HepG2 (cell line): ENCODE data around the gene TAS1R1. TPM values are rescaled to one million over a fixed set of nuclear protein-coding genes. Genes with fewer than 3 reads are reported as not detected.
A peak's percentile ranks its signal among the peaks of the same experiment; 100 is the strongest.

ENCODE experiments used
- AHR ChIP-seq: IDR thresholded peaks from 2 replicates; pipeline ENCODE4 v1.6.1; 2018; ENCODE audit warnings: missing genetic modification reagents, missing compliant biosample characterization
- GABPB1 ChIP-seq: IDR thresholded peaks from 2 replicates; pipeline ENCODE4 v1.6.1; 2016; ENCODE audit warnings: mild to moderate bottlenecking, missing genetic modification reagents, moderate library complexity, missing compliant biosample characterization
- GZF1 ChIP-seq: sonication (generic); formaldehyde crosslinking; IDR thresholded peaks from 2 replicates; pipeline ENCODE4 v1.5.1; 2020; ENCODE audit warnings: mild to moderate bottlenecking, missing genetic modification reagents
- HINFP ChIP-seq: sonication (generic); formaldehyde crosslinking; IDR thresholded peaks from 2 replicates; pipeline ENCODE4 v1.4.0; 2020; ENCODE audit warnings: low read depth, mild to moderate bottlenecking, missing genetic modification reagents
- HNF4G ChIP-seq, 2 experiments: sonication (generic) in 1 of 2; formaldehyde crosslinking in 1 of 2; IDR thresholded peaks; 2 replicates each; pipeline versions ENCODE4 v1.4.0 to v1.6.1; 2011 to 2020; ENCODE audit warnings: borderline replicate concordance in 2 of 2, low read depth in 2 of 2, mild to moderate bottlenecking in 2 of 2, low read length in 1 of 2, missing genetic modification reagents in 1 of 2, moderate library complexity in 1 of 2
- HNRNPK ChIP-seq: fragments of 200-400 bp; formaldehyde crosslinking; IDR thresholded peaks from 2 replicates; pipeline ENCODE4 v1.6.1; 2018; ENCODE audit warnings: low read length, low read depth, moderate library complexity, mild to moderate bottlenecking; ENCODE audit not compliant: poor library complexity, severe bottlenecking
- MLX ChIP-seq: IDR thresholded peaks from 2 replicates; pipeline ENCODE4 v1.6.1; 2016
- ZBTB7B ChIP-seq: sonication (generic); formaldehyde crosslinking; IDR thresholded peaks from 2 replicates; pipeline ENCODE4 v1.4.0; 2020; ENCODE audit warnings: missing genetic modification reagents
- ZFP41 ChIP-seq: sonication (generic); formaldehyde crosslinking; IDR thresholded peaks from 2 replicates; pipeline ENCODE4 v1.4.0; 2020; ENCODE audit warnings: mild to moderate bottlenecking, missing genetic modification reagents, borderline replicate concordance
- ZFX ChIP-seq: sonication (generic); formaldehyde crosslinking; IDR thresholded peaks from 2 replicates; pipeline ENCODE4 v1.4.0; 2020; ENCODE audit warnings: mild to moderate bottlenecking, low read depth, missing genetic modification reagents, moderate library complexity
- ZMYM2 ChIP-seq: sonication (generic); formaldehyde crosslinking; IDR thresholded peaks from 2 replicates; pipeline ENCODE4 v1.8.0; 2022; ENCODE audit warnings: mild to moderate bottlenecking, missing genetic modification reagents
- ZNF34 ChIP-seq: sonication (generic); formaldehyde crosslinking; IDR thresholded peaks from 2 replicates; pipeline ENCODE4 v1.4.0; 2020; ENCODE audit warnings: mild to moderate bottlenecking, missing genetic modification reagents, borderline replicate concordance
- ZNF567 ChIP-seq: sonication (generic); formaldehyde crosslinking; IDR thresholded peaks from 2 replicates; pipeline ENCODE4 v1.8.1; 2023; ENCODE audit warnings: mild to moderate bottlenecking, missing genetic modification reagents, borderline replicate concordance
- polyA plus RNA-seq, 8 experiments: library from polyadenylated mRNA; depleted of rRNA in 3 of 8; stranded (reverse) in 7 of 8; unstranded in 1 of 8; fragments of >200 nt; fragmentation: Illumina TruSeq in 4 of 8; extraction: Trizol in 4 of 8; gene quantifications; 2 replicates each; pipeline versions ENCODE4 v1.2.1 to v1.2.3, GENCODE V29; 2011 to 2016; ENCODE audit warnings: low read depth in 4 of 8, missing spikeins in 1 of 8, mixed read lengths in 1 of 8; ENCODE audit not compliant: insufficient read depth in 1 of 8
- total RNA-seq, 5 experiments: library from RNA; depleted of rRNA; stranded (reverse); fragments of >200 nt; fragmentation: Illumina TruSeq; extraction: Trizol; gene quantifications; 2 replicates each; pipeline ENCODE4 v1.2.3, GENCODE V29; 2016; ENCODE audit warnings: low read depth in 1 of 5
- TF ChIP-seq, protein P1 (sequence below): sonication (generic); formaldehyde crosslinking; IDR thresholded peaks from 2 replicates; pipeline ENCODE4 v1.5.0; 2020; ENCODE audit warnings: missing genetic modification reagents
- TF ChIP-seq, protein P2 (sequence below): sonication (generic); formaldehyde crosslinking; IDR thresholded peaks from 2 replicates; pipeline ENCODE4 v1.4.0; 2020; ENCODE audit warnings: missing genetic modification reagents
- TF ChIP-seq, protein P3 (sequence below): sonication (generic); formaldehyde crosslinking; IDR thresholded peaks from 2 replicates; pipeline ENCODE4 v1.5.0; 2020; ENCODE audit warnings: missing genetic modification reagents, mild to moderate bottlenecking, borderline replicate concordance
- TF ChIP-seq, protein P4 (sequence below): sonication (generic); formaldehyde crosslinking; IDR thresholded peaks from 2 replicates; pipeline ENCODE4 v1.5.0; 2020; ENCODE audit warnings: mild to moderate bottlenecking, missing genetic modification reagents

TAS1R1 gene
- total and polyA plus RNA-seq, 2 of the 13 experiments (the other 11 are each of a cell fraction or from before 2014, with no cell fraction given) = 1.4 to 1.6 TPM

DNA sequence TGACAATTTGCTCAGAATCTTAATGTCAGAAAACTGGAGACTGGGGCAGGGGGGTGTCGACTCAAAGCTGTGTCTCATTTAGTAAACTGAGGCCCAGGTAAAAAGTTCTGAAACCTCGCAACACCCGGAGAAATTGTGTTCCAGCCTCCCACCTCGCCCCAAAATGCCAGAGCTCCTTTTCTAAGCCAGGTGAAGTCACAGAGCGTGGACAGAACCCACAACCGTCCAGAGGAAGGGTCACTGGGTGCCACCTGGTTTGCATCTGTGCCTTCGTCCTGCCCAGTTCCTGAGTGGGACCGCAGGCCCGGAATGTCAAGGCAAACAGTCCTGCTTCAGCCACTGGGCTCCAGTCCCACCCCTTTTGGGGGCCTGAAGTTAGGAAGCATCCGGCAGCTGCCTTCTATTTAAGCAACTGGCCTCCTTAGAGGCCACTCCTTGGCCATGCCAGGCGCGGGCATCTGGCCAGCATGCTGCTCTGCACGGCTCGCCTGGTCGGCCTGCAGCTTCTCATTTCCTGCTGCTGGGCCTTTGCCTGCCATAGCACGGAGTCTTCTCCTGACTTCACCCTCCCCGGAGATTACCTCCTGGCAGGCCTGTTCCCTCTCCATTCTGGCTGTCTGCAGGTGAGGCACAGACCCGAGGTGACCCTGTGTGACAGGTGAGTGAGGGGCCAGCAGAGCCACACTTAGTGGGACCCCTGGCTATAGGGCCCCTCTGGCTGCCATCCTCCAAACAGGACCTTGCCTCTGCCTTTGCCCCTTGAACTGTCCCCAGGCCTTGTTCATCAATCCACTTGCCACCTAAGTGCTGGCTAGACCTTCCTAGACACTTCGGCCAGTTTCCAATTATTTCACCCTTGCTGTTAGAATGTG lies at the start of gene TAS1R1 (continued):
- TF ChIP-seq MLX = no peak
- 0 out of 2 replicates have a peak, but pooled peaks have one; percentile 74 for TF ChIP-seq ZFP41 (CRISPR knock-in tag)
- TF ChIP-seq ZFX (CRISPR knock-in tag) = peak; percentile 63
- 0 out of 2 replicates have a peak, but pooled peaks have one; percentile 3 for TF ChIP-seq HNF4G (IDR thresholded peaks at IDR 0.05; ENCODE audit: borderline replicate concordance, low read depth, low read length)
- TF ChIP-seq HNF4G (CRISPR knock-in tag; IDR thresholded peaks at IDR 0.05; ENCODE audit: borderline replicate concordance, low read depth) = no peak
- TF ChIP-seq ZMYM2 (CRISPR knock-in tag) = 0 out of 2 replicates have a peak, but pooled peaks have one; percentile 12
- TF ChIP-seq ZNF567 = peak; percentile 70; the same call in 1 of the 2 replicates
- TF ChIP-seq ZBTB7B = peak; percentile 68
- TF ChIP-seq, protein P1, sequence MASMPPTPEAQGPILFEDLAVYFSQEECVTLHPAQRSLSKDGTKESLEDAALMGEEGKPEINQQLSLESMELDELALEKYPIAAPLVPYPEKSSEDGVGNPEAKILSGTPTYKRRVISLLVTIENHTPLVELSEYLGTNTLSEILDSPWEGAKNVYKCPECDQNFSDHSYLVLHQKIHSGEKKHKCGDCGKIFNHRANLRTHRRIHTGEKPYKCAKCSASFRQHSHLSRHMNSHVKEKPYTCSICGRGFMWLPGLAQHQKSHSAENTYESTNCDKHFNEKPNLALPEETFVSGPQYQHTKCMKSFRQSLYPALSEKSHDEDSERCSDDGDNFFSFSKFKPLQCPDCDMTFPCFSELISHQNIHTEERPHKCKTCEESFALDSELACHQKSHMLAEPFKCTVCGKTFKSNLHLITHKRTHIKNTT (CRISPR knock-in tag) = no peak
- 0 out of 2 replicates have a peak, but pooled peaks have one; percentile 7 for TF ChIP-seq GZF1 (CRISPR knock-in tag)
- no peak for TF ChIP-seq HNRNPK
- no peak for TF ChIP-seq ZNF34
- 0 out of 2 replicates have a peak, but pooled peaks have one; percentile 20 for TF ChIP-seq HINFP
- peak; percentile 31; the same call in 1 of the 2 replicates for TF ChIP-seq GABPB1 (CRISPR knock-in tag)
- TF ChIP-seq, protein P2, sequence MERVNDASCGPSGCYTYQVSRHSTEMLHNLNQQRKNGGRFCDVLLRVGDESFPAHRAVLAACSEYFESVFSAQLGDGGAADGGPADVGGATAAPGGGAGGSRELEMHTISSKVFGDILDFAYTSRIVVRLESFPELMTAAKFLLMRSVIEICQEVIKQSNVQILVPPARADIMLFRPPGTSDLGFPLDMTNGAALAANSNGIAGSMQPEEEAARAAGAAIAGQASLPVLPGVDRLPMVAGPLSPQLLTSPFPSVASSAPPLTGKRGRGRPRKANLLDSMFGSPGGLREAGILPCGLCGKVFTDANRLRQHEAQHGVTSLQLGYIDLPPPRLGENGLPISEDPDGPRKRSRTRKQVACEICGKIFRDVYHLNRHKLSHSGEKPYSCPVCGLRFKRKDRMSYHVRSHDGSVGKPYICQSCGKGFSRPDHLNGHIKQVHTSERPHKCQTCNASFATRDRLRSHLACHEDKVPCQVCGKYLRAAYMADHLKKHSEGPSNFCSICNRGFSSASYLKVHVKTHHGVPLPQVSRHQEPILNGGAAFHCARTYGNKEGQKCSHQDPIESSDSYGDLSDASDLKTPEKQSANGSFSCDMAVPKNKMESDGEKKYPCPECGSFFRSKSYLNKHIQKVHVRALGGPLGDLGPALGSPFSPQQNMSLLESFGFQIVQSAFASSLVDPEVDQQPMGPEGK (CRISPR knock-in tag) = peak; percentile 28; the same call in 1 of the 2 replicates
- TF ChIP-seq, protein P3, sequence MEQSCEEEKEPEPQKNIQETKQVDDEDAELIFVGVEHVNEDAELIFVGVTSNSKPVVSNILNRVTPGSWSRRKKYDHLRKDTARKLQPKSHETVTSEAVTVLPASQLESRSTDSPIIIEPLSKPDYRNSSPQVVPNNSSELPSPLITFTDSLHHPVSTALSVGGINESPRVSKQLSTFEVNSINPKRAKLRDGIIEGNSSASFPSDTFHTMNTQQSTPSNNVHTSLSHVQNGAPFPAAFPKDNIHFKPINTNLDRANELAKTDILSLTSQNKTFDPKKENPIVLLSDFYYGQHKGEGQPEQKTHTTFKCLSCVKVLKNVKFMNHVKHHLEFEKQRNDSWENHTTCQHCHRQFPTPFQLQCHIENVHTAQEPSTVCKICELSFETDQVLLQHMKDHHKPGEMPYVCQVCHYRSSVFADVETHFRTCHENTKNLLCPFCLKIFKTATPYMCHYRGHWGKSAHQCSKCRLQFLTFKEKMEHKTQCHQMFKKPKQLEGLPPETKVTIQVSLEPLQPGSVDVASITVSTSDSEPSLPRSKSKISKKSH = 0 out of 2 replicates have a peak, but pooled peaks have one; percentile 29
- peak; percentile 43; the same call in 1 of the 2 replicates for TF ChIP-seq AHR (CRISPR knock-in tag)
- TF ChIP-seq, protein P4, sequence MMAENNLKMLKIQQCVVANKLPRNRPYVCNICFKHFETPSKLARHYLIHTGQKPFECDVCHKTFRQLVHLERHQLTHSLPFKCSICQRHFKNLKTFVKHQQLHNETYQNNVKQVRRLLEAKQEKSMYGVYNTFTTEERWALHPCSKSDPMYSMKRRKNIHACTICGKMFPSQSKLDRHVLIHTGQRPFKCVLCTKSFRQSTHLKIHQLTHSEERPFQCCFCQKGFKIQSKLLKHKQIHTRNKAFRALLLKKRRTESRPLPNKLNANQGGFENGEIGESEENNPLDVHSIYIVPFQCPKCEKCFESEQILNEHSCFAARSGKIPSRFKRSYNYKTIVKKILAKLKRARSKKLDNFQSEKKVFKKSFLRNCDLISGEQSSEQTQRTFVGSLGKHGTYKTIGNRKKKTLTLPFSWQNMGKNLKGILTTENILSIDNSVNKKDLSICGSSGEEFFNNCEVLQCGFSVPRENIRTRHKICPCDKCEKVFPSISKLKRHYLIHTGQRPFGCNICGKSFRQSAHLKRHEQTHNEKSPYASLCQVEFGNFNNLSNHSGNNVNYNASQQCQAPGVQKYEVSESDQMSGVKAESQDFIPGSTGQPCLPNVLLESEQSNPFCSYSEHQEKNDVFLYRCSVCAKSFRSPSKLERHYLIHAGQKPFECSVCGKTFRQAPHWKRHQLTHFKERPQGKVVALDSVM = peak; percentile 73; the same call in 1 of the 2 replicates
